ENCODE results near the gene ST8SIA5. TPM values are rescaled to one million over a fixed set of nuclear protein-coding genes. Genes with fewer than 3 reads are reported as not detected.

The ST8SIA5 gene
- total RNA-seq, 2 experiments from 2014 or later, result 0.08 TPM; not detected in 1

GRCh38 chr18:46636040-46636630, 120.7 kb downstream of the ST8SIA5 start:
- CTCF ChIA-PET, result no interaction called here
- no peak for DNase-seq

DNA sequence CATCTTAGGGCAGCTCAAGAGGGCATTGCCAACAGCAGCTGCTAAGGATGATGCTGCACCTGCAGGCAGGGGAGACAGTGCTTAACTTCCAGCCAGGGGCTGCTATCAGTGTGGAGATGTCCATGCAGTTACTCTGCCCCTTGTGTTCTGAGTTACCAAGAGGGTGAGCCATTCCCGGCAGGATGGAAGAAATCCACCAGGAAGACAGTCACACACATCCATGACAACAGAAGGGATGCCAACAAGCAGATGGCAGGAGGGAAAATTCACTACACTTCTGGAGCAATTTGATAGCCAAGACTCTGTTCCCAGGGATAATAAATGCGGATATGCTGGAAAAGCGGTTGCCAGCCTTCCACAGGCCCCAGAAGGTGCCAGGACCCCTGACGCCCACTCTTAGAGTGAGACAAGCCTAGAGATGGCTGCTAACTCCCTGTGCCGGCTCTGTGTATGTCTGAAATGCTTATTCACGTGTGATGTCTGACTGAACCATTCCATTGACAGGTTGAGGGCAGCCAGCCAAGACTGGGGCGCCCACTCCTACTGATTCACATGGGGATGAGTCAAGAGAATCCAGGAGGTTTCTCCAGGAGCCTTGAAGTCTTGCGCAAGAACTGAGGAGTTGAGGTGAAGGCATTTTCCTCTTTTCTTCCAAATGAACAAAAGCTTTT, 124.3 kb downstream of the ST8SIA5 start:
- Histone ChIP-seq H3K27ac (ENCODE audit: low read depth in 1 of 2, low read length in 2 of 2) (no peak overlapping the region), H3K4me1 (ENCODE audit: insufficient read depth, low read length) (peaks cover 5% of the 10 kb centered on the region), H3K27me3 (ENCODE audit: control insufficient read depth in 1 of 2, insufficient read depth in 2 of 2, low read length in 2 of 2) (no peaks in the 10 kb centered on the region), H3K9me3 (ENCODE audit: control insufficient read depth in 1 of 2, insufficient read depth in 1 of 2, low read length in 2 of 2) (peaks cover 0 to 5% of the 10 kb centered on the region in 2 experiments), H3K4me3 (ENCODE audit: low read length) (no peak overlapping the region), H3K36me3 (ENCODE audit: insufficient read depth, low read length) (no peaks in the 10 kb centered on the region)
- H3K27me3 Mint-ChIP-seq, result no peaks in the 10 kb centered on the region
- intact Hi-C loops (cut with DNase I, micrococcal nuclease), result no loop called here
- H3K27ac Mint-ChIP-seq, result no peak overlapping the region
- no peaks in the 10 kb centered on the region for H3K4me1 Mint-ChIP-seq (ENCODE audit: low read depth)
- no peaks in the 10 kb centered on the region for H3K9me3 Mint-ChIP-seq
- TF ChIP-seq, protein P1, sequence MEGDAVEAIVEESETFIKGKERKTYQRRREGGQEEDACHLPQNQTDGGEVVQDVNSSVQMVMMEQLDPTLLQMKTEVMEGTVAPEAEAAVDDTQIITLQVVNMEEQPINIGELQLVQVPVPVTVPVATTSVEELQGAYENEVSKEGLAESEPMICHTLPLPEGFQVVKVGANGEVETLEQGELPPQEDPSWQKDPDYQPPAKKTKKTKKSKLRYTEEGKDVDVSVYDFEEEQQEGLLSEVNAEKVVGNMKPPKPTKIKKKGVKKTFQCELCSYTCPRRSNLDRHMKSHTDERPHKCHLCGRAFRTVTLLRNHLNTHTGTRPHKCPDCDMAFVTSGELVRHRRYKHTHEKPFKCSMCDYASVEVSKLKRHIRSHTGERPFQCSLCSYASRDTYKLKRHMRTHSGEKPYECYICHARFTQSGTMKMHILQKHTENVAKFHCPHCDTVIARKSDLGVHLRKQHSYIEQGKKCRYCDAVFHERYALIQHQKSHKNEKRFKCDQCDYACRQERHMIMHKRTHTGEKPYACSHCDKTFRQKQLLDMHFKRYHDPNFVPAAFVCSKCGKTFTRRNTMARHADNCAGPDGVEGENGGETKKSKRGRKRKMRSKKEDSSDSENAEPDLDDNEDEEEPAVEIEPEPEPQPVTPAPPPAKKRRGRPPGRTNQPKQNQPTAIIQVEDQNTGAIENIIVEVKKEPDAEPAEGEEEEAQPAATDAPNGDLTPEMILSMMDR (IDR thresholded peaks at IDR 0.05), result no peak
- no peak overlapping the region for H3K4me3 Mint-ChIP-seq
- DNase-seq (no peak), ATAC-seq (ENCODE audit: poor library complexity) (no peak)
- CTCF ChIA-PET, result no interaction called here
- no peaks in the 10 kb centered on the region for H3K36me3 Mint-ChIP-seq (ENCODE audit: low read depth)
- POLR2A ChIA-PET, result no interaction called here

More at GRCh38 chr18:46636040-46636630, 120.7 kb downstream of the ST8SIA5 start:
- Histone ChIP-seq H3K36me3 (ENCODE audit: insufficient read depth, low read length) (no peaks in the 10 kb centered on the region), H3K4me3 (ENCODE audit: low read length) (no peak overlapping the region), H3K27ac (ENCODE audit: low read depth in 1 of 2, low read length in 2 of 2) (no peak overlapping the region), H3K9me3 (ENCODE audit: control insufficient read depth in 1 of 2, insufficient read depth in 1 of 2, low read length in 2 of 2) (peaks cover 0 to 5% of the 10 kb centered on the region in 2 experiments), H3K4me1 (ENCODE audit: insufficient read depth, low read length) (no peaks in the 10 kb centered on the region), H3K27me3 (ENCODE audit: control insufficient read depth in 1 of 2, insufficient read depth in 2 of 2, low read length in 2 of 2) (no peaks in the 10 kb centered on the region)
- no peaks in the 10 kb centered on the region for H3K27me3 Mint-ChIP-seq
- no peaks in the 10 kb centered on the region for H3K9me3 Mint-ChIP-seq
- no peak overlapping the region for H3K27ac Mint-ChIP-seq
- no peaks in the 10 kb centered on the region for H3K4me1 Mint-ChIP-seq (ENCODE audit: low read depth)
- no peak overlapping the region for H3K4me3 Mint-ChIP-seq
- ATAC-seq (ENCODE audit: poor library complexity), result no peak
- TF ChIP-seq, protein P1 (IDR thresholded peaks at IDR 0.05), result no peak
- POLR2A ChIA-PET, result no interaction called here
- H3K36me3 Mint-ChIP-seq (ENCODE audit: low read depth), result no peaks in the 10 kb centered on the region
- intact Hi-C loops (cut with DNase I, micrococcal nuclease), result no loop called here

DNA sequence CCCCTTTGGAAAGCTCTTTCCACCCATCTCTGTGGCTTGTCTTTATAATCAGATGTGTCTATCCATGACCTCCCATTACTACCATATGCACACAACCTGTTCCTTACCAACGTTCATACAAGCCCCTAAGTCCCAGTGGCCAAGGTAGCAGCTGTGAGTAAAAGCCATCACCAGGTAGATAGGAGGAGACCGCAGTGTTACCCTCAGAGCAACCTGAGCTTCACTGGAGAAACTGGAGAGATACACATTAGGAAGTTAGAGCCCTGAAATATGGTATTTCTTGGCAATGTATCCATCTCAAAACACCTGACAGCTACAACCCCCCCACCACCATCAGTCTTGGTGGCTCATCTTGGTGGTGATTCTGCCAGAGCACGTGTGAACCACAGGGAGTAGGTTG, 125.9 kb downstream of the ST8SIA5 start:
- intact Hi-C loops (cut with DNase I, micrococcal nuclease), result no loop called here
- no peak for DNase-seq
- H3K4me3 ChIP-seq (ENCODE audit: low read length), result no peak overlapping the region
- CTCF ChIA-PET, result no interaction called here
- TF ChIP-seq, protein P1 (IDR thresholded peaks at IDR 0.05), result no peak
- POLR2A ChIA-PET, result no interaction called here
- Mint-ChIP-seq H3K4me3 (no peak overlapping the region), H3K27ac (no peak overlapping the region), H3K27me3 (no peaks in the 10 kb centered on the region), H3K36me3 (ENCODE audit: low read depth) (no peaks in the 10 kb centered on the region), H3K4me1 (ENCODE audit: low read depth) (no peaks in the 10 kb centered on the region), H3K9me3 (no peaks in the 10 kb centered on the region)
- H3K27ac ChIP-seq (ENCODE audit: low read depth in 1 of 2, low read length in 2 of 2), result no peak overlapping the region
- peaks cover 0 to 5% of the 10 kb centered on the region in 2 experiments for H3K9me3 ChIP-seq (ENCODE audit: control insufficient read depth in 1 of 2, insufficient read depth in 1 of 2, low read length in 2 of 2)
- ATAC-seq (ENCODE audit: poor library complexity), result no peak
- H3K27me3 ChIP-seq (ENCODE audit: control insufficient read depth in 1 of 2, insufficient read depth in 2 of 2, low read length in 2 of 2), result no peaks in the 10 kb centered on the region
- H3K36me3 ChIP-seq (ENCODE audit: insufficient read depth, low read length), result no peaks in the 10 kb centered on the region
- H3K4me1 ChIP-seq (ENCODE audit: insufficient read depth, low read length), result peaks cover 5% of the 10 kb centered on the region
